GM19023 (cell line): ENCODE measurements around the gene PROX1.
A peak's percentile ranks its signal among the peaks of the same experiment; 100 is the strongest.

Source experiments
- ATAC-seq: cut with Tn5 transposase; IDR thresholded peaks from one replicate; pipeline ENCODE4 v1.9.1; 2021; ENCODE audit warnings: mild to moderate bottlenecking, moderate library complexity; ENCODE audit not compliant: unreplicated experiment

Gene PROX1

GRCh38 chr1:213987927-213988506 lies at the start of gene PROX1:
PROX1 (plus strand) TSS chr1:213987973; CDS start chr1:213996536, 8,563 bp downstream.
- ATAC-seq, result peak; percentile 17

- ATAC-seq, result no peak
These were observed 49.0 kb upstream of the PROX1 start for GRCh38 chr1:213938776-213939175.

- ATAC-seq, result no peak
These were observed 47.9 kb upstream of the PROX1 start for GRCh38 chr1:213939888-213940287.

- ATAC-seq, result no peak
These were observed 46.8 kb upstream of the PROX1 start for GRCh38 chr1:213940947-213941346.

GRCh38 chr1:213942061-213942460 lies 45.7 kb upstream of the PROX1 start:
- no peak for ATAC-seq

- ATAC-seq, result no peak
These were observed 40.5 kb upstream of the PROX1 start for GRCh38 chr1:213947200-213947801.

- ATAC-seq, result no peak
These were observed 35.9 kb upstream of the PROX1 start for GRCh38 chr1:213951876-213952275.

GRCh38 chr1:213953806-213954205 lies 34.0 kb upstream of the PROX1 start:
- no peak for ATAC-seq

- no peak for ATAC-seq
These were observed 31.4 kb upstream of the PROX1 start for GRCh38 chr1:213956295-213956770.

- no peak for ATAC-seq
These were observed 29.4 kb upstream of the PROX1 start for GRCh38 chr1:213958346-213958745.

GRCh38 chr1:213960963-213961362 lies 26.8 kb upstream of the PROX1 start:
- no peak for ATAC-seq

GRCh38 chr1:213962508-213962907 lies 25.3 kb upstream of the PROX1 start:
- ATAC-seq, result no peak

GRCh38 chr1:213966122-213966521 lies 21.7 kb upstream of the PROX1 start:
- no peak for ATAC-seq

- ATAC-seq, result no peak
These were observed 19.5 kb upstream of the PROX1 start for GRCh38 chr1:213968146-213968825.

GRCh38 chr1:213969958-213970555 lies 17.7 kb upstream of the PROX1 start:
- ATAC-seq, result no peak

GRCh38 chr1:213972141-213972540 lies 15.6 kb upstream of the PROX1 start:
- ATAC-seq, result no peak

GRCh38 chr1:213973129-213973528 lies 14.6 kb upstream of the PROX1 start:
- ATAC-seq, result no peak

GRCh38 chr1:213976665-213977485 lies 10.9 kb upstream of the PROX1 start:
- no peak for ATAC-seq

GRCh38 chr1:213977486-213977842 lies 10.3 kb upstream of the PROX1 start:
- ATAC-seq, result no peak

GRCh38 chr1:213977909-213978308 lies 9.9 kb upstream of the PROX1 start:
- ATAC-seq, result no peak
